ENCODE data around the gene ZDHHC1. TPM values are rescaled to one million over a fixed set of nuclear protein-coding genes. Genes with fewer than 3 reads are reported as not detected.

The ZDHHC1 gene
- total RNA-seq: 4.0 and 7.8 TPM in 2 replicates

GRCh38 chr16:67415872-67416793, at the start of gene ZDHHC1:
Gene ZDHHC1 (minus strand): TSS chr16:67416477. CDS start chr16:67407775, 8,702 bp downstream.

GRCh38 chr16:67430977-67431774, 14.9 kb upstream of the ZDHHC1 start, which contains the start of gene HSD11B2:
Gene HSD11B2 (plus strand): TSS chr16:67431121. CDS start chr16:67431249, 128 bp downstream.

GRCh38 chr16:67393111-67393787, 23.0 kb downstream of the ZDHHC1 start, which contains the start of gene TPPP3:
Gene TPPP3 (minus strand): TSS chr16:67393498. CDS start chr16:67391111, 2,387 bp downstream.

Other genes with a start within 250 kb of the ZDHHC1 start
- 7.3 and 12.3 TPM in 2 replicates for gene NOL3, start 245.9 kb downstream of the ZDHHC1 start, total RNA-seq
- gene MATCAP1, start 232.5 kb downstream of the ZDHHC1 start, total RNA-seq: 11.7 and 13.4 TPM in 2 replicates
- 8.8 and 29.9 TPM in 2 replicates for gene EXOC3L1, start 226.3 kb downstream of the ZDHHC1 start, total RNA-seq
- 83.8 and 94.1 TPM in 2 replicates for gene E2F4, start 224.3 kb downstream of the ZDHHC1 start, total RNA-seq
- gene ELMO3, start 217.3 kb downstream of the ZDHHC1 start, total RNA-seq: 1.3 and 1.5 TPM in 2 replicates
- 36.1 and 47.1 TPM in 2 replicates for gene TMEM208, start 189.3 kb downstream of the ZDHHC1 start, total RNA-seq
- 19.3 and 22.7 TPM in 2 replicates for gene FHOD1, start 169.0 kb downstream of the ZDHHC1 start, total RNA-seq
- gene SLC9A5, start 167.5 kb downstream of the ZDHHC1 start, total RNA-seq: 0.30 and 0.97 TPM in 2 replicates
- 17.5 and 41.0 TPM in 2 replicates for gene PLEKHG4, start 136.9 kb downstream of the ZDHHC1 start, total RNA-seq
- 0.61 TPM in 1 of 2 replicates, not detected in the other for gene KCTD19, start 89.7 kb downstream of the ZDHHC1 start, total RNA-seq
- gene LRRC36, start 89.7 kb downstream of the ZDHHC1 start, total RNA-seq: 0.61 and 2.3 TPM in 2 replicates
- gene TPPP3, start 23.0 kb downstream of the ZDHHC1 start, total RNA-seq: 0.15 and 1.9 TPM in 2 replicates
- gene HSD11B2, start 14.6 kb upstream of the ZDHHC1 start, total RNA-seq: 0.65 TPM in 1 of 2 replicates, not detected in the other
- gene ATP6V0D1, start 64.7 kb upstream of the ZDHHC1 start, total RNA-seq: 90.6 and 105 TPM in 2 replicates
- gene AGRP, start 67.1 kb upstream of the ZDHHC1 start, total RNA-seq: not detected in 2 replicates
- 48.7 and 49.7 TPM in 2 replicates for gene RIPOR1, start 112.4 kb upstream of the ZDHHC1 start, total RNA-seq
- 22.4 and 26.6 TPM in 2 replicates for gene CTCF, start 146.0 kb upstream of the ZDHHC1 start, total RNA-seq
- gene CARMIL2, start 228.7 kb upstream of the ZDHHC1 start, total RNA-seq: 0.32 and 2.7 TPM in 2 replicates
- 18.2 and 20.5 TPM in 2 replicates for gene ACD, start 243.8 kb upstream of the ZDHHC1 start, total RNA-seq
- 1.6 and 5.3 TPM in 2 replicates for gene PARD6A, start 244.5 kb upstream of the ZDHHC1 start, total RNA-seq

All from epithelial cell of umbilical artery (primary cell).